Stimulated activated CD4-positive, alpha-beta T cell treated with anti-CD3 and anti-CD28 coated beads, Interleukin-12 subunit alpha, Interleukin-12 subunit beta, amount 100 ng/mL, for 4 hours (primary cell): ENCODE results near the gene ABHD11.
"Not testable (repeated sequence)": the region's sequence is repeated elsewhere in the genome, so short reads cannot be mapped to it uniquely, and the experiment has no call there.

Experiments
- DNase-seq: peaks from one replicate; pipeline ENCODE4 v3.0.0-alpha.2; 2020

ABHD11 gene

DNA sequence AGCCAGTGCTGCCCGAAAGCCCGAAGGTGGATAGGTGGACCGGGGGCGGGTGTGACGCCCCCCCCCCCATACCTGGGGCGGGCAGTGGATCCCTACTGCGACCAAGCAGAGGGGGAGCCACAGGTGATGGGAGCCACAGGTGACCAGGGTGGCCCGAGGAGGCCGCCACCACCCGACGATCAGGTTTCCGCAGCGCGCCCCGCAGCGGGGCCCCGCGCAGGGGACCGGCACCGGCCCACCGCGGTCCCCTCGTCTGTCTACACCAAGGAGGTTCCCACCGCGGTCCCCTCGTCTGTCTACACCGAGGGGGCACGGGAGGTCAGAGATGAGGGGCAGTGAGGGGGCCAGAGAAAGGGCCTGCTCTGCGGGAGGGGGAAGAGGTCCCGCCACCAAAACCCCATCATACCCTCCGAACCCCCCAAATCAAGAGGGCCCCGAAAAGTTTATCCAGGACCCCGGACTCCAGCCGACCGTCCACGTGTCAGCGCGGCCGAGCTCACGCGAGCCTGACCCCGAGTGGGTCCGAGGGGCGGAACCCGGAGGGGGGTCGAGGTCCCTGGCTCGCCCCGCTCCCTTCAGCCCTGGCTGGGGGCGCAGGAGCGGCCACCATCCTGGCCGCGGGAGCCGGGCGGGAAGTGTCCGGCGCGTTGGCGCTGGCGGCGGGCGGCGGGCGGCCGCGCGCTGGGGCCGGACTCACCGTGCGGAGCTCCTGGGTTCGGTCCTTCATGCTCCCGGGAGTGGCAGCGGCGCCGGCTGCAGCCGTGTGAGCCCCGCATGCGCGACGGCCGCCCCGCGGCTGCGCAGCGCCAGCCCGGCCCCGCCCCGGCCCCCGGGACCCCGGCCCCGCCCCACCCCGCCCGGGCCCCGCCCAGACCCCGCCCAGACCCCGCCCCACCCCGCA is 19.4 kb downstream of the ABHD11 start, which contains the start of gene STX1A:
TSS of gene STX1A (minus strand) at position 765 of the 901 bp plus-strand sequence. CDS start at position 727, 38 bp downstream.
- DNase-seq = peak; percentile 67

DNA sequence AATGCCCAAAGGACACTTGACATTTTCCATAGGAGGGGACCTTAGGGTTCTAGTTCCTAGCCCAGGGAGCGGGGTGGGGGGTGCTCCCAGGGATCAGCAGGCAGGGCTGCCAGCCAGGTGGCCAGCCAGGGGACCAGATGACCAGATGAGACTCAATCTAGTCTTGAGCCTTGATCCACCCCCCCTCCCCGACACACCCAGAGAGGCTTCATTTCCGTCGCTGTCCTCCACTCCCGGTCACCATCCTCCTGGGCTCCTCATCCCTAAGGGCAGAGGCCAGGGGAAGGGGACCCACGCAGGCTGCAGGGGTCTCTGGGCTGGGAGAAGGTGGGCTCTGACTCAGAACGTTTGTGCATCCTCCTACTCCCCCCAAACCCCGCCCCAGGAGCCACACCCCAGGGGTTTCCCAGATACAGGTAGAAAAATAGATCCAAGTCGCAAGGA is 20.1 kb downstream of the ABHD11 start:
- no peak for DNase-seq

GRCh38 chr7:73717991-73718405 is 20.6 kb downstream of the ABHD11 start:
- peak; percentile 68 for DNase-seq

DNA sequence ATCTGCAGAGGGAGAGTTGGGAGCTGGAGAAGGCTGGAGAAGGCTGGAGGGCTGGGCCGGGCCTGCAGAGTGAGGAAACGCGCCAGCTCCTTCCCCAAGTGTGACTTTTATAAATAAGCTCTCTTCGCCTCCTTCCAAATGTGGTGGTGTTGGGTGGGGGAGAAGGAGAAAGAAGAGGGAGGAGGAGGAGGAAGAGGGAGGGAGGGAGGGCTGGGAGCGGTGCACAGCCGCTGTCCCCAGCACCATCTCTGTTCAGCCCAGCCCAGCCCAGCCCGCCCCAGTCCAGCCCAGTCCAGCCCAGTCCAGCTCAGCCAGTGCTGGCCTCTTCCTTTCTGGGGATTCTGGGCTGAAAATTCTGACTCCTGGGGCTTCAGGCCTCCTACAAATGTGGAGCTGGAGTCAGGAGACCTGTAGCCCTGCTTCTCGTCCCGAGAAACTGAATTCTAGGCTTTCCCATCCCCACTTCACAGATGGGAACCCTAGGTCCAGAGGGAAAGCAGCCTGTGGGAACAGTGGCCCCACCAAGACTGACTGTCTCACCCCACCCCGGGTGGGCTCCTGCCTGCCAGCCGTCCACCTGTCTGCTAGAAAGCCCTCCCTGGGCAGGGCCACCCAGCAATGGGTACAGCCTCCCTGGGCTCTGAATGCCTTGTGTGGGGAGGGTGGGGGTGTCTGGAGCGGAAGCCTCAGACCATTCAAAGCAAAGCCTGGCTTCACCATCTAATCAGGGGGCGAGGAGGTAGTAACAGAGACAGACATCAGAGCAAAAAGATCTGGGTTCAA is 21.4 kb downstream of the ABHD11 start:
- no peak for DNase-seq

DNA sequence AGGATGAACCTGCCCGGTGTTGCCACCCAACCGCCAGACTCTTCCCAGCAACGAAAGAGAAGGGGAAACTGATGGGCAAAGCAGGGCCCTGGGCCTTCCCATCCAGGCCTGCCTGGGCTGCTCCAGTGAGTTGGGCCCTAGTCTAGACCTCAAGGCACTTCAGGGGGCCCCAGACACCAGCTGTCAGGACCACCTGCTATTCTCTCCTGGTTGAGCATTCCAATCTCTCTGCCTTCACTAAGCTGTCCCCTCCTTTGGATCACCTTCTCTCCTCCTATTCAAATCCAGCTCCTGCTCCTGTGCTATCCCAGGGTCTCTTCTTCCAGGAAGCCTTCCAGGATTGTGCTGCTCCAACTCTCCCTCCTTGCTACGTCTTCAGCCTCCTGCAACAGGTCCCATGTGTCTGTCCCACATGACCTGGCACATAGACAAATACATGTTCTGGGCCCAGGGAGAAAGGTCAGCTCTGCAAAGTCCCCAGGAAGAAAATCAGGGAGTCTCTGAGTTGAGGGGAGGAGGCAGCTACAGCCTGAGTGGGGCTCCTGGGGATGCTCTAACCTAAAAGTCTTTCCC is 22.2 kb downstream of the ABHD11 start:
- no peak for DNase-seq

DNA sequence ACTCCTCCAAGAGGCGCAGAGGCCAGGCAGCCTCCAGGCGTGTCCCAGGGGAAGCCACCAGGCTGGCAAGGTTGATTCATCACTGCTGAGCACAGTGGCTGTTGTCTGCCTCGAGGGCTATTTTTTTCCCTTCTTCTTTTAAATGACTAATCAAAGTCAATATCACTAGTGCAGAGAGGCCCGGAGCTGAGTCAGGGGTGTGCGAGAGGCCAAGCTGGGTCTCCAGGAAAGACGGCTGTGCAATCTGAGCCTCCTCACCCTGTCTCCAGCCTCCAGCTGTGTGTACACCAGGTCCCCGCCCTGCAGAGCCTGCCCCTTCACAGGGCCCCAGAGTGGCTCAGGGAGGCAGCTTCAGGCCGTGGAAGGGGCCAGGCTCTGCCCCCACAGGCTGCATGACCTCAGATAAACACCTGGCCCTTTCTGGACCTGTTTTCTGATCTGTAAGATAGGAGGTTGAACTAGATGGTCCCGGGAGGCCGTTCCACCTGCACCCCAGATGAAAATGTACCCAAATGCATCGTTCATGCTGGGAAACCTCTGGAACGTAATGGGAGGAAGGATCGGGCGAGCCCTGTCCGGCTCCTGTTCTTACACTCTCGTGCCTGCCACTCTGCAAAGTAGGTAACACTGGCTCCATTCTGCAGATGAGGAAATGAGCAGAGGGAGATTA is 22.8 kb downstream of the ABHD11 start:
- DNase-seq = peak; percentile 52

- DNase-seq = not testable (repeated sequence)
Measured at GRCh38 chr7:73713319-73713718, 25.3 kb downstream of the ABHD11 start.

- DNase-seq = no peak
Measured at GRCh38 chr7:73712773-73713172, 25.8 kb downstream of the ABHD11 start.

DNA sequence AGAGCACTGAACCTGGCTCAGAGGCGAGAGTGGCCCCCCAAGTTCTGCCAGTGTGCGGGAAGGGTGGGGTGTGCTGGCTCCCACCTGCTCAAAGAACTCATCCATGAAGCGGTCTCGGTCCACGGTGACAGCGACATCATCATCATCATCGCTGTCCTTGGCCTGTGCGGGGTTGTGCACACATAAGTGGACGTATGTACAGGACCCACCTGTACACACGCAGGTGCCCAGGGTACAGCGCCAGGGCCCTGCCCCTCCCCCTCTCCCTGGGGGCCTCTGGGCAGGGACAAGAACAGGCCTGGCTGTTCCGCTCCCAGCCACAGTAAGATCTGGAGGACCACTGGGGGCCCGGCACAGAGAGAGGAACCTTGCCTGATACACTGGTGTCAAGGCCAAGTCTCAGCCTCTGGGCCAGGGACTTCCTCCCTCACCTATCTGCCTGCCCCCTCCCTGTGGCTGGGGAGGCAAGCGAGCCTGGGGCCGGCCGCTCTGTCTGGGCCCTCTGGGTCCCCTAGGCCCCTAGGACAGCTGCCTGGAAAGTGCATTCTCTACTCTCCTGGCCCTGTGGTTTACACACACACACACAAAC is 29.5 kb downstream of the ABHD11 start:
- no peak for DNase-seq

DNA sequence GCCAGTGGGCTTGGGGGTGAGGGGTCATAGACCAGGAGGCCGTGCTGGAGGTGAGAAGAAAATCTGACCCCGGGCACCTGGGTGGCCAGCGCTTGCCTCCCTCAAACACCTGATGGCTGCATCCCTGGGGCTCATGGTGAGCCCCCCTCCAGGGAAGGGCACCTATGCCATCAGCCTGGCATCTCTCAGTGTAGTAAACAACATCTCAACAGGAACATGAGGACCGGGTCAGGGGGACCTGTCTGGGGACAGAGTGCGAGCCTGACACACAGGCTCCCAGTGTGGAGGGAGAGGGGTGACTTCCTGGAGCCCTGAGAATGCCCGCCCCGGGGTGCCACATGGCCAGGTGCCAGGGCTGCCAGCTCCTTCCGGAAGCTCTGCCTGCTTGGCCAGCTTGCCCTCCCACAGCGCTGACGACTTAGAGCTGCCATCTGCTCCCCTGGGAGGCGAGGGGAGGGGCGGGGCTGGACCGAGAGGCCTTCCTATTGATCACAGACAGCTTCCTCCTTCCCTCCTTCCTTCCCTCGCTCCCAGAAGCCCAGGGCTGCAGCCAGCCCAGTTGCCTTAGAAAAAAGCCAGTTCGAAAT is 31.5 kb downstream of the ABHD11 start:
- no peak for DNase-seq

DNA sequence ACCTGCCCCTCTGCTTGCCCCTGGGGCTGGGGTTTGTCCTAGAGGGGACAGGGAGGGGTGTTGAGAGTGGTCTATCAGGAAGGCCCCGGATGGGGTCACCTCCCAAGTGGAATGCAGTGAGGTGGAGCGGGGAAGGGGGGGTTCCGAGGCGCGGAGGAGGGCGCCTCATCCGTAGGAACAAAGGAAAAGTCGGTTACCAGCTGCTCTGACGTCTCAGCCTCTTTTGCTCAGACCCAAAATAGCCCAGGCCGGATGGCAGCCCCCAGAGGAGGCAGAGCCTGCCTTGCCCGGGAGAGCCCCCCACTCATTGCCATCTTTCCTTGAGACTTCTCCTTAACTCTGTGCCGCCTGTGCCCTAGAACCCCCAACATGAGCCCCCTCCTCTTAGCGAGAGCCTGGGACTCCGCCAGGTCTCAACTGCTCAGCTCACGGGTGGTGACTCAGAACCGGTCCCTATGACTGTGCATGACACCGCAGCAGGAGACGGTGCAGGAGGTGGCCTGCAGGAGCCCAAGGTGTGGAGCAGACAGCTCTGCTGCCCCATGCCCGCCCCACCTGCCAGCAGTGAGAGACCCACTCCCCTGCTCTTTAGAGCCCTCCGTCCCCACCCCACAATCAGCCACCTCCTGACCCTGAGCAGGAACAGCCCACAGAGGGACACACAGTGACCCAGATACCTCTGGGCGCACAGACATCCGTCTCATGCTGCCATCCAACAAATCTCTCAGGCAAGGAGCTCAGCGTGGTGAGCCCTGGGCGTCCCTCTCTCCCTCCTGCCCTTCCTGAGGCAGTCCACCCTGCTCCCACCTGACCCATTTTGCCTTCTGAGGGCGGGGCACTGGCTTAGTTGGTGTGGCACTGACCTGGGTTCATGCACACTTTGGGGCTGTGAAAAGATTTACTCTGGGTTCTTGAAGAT is 32.2 kb downstream of the ABHD11 start:
- peak; percentile 33 for DNase-seq

GRCh38 chr7:73705551-73705920 is 33.1 kb downstream of the ABHD11 start:
- no peak for DNase-seq

DNA sequence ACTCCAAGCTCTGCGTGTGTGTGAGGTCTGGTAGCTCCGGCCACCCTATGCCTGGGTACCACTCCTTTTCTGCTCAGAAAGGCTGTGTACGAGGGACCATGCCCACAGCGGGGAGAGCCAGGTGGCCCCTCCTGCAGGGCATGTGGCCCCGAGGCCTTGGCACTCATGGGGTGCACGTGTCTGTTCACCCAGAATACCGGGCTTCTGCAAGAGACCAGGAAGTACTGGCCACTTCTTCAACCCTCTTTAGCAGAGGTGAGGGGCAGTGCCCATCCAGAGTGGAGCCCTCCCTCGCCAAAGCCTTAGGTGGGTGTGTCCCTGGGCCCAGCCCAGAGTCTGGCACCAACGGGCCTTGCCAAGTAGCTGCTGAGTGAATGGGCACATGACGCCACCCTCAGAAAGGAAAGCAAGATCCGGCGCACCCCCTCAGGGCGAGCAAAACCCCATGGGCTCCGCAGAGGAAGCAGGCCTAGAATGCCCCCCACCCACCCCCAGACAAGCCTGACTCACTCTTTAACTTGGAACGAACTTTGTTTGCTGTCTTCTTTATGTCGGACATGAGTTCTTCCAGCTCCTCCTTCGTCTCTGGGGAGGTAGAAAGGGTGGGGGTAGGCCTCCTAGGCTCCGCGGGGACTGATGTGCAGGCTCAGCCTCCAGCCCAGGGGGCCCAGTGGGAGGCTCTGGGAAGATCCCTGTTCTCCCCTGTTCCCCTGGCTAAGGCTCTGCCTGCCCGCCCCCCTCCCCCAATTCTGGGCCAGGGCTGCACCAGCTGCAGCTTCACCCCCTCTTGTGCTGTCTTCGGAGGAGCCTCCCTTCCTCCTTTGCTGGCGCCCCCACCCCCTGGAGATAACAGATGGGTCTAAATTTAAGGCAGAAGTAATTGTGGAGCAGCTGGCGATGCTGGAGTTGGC is 33.7 kb downstream of the ABHD11 start:
- DNase-seq = no peak

DNA sequence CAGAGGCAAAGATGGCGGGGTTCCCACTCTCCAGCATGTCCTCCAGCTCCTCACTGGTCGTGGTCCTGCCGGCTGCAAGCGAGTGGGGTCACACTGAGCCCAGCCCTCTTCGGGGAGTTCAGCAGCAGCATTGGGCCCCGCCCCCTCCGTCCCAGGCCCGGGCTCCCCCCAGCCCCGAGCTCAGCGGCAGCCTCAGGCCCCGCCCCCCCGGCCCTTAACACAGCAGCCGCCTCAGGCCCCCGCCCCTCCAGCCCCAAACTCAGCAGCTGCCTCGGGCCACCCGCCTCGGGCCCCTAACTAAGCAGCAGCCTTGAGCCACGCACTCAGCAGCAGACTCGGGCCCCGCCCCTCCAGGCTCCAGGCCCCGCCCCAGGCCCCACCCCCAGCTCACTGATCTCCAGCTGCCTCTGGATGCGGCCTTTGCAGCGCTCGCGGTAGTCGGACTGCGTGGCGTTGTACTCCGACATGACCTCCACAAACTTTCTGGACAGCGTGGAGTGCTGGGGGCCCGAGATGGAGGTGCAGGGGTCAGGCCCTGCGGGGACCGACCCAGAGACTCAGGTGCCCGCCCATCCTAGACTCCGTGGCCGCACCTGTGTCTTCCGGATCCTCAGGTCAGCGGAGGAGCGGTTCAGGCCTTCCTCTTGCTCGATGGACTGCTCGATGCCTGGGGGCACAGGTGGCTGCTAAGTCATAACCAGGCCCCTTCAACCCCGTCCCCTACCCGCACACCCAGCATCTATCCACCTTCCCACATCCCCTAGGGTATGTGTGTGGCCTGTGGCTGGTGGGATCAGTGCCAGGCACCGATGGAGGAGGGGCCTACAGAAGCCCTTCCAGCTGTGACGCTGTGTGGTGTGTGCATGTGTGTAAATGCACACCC is 34.6 kb downstream of the ABHD11 start:
- DNase-seq = peak; percentile 46

DNA sequence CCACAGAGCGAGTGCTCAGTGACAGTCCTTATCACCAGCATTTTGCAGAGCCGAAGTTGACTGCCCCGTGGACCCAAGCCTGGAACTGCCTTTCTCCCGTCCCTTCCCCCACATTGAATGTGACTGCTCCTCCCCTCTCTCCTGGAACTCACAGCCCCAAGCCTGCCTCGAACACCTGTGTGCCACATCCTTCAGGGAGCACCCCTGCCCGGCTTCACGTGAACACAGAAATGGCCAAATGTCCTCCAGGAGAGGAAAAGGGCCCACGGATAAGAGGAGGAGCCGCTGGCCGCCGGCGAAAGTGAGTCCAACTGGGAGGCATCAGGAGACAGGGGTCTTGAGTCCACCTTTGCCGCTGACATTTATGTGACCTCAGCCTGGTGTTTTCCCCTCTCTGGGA is 35.4 kb downstream of the ABHD11 start:
- no peak for DNase-seq

GRCh38 chr7:73702665-73703064 is 35.9 kb downstream of the ABHD11 start:
- DNase-seq = no peak

GRCh38 chr7:73702226-73702625 is 36.4 kb downstream of the ABHD11 start:
- DNase-seq = no peak

- DNase-seq = peak; percentile 31
Measured at GRCh38 chr7:73701357-73701995, 37.1 kb downstream of the ABHD11 start.
